ENCODE results near the gene ADAMTS2.

The ADAMTS2 gene

GRCh38 chr5:179310439-179311090 is 34.7 kb downstream of the ADAMTS2 start:
- H3K27me3 ChIP-seq (ENCODE audit: control insufficient read depth, insufficient read depth, low read length): no peaks in the 10 kb centered on the region
- no peak overlapping the region for H3K4me3 ChIP-seq (ENCODE audit: low read length)
- no peaks in the 10 kb centered on the region for H3K4me1 ChIP-seq (ENCODE audit: control insufficient read depth, low read depth, low read length)
- no peak overlapping the region for H3K27ac ChIP-seq (ENCODE audit: low read length)
- H3K9me3 ChIP-seq (ENCODE audit: control insufficient read depth, low read depth, low read length): no peaks in the 10 kb centered on the region
- no peak overlapping the region for H3K9ac ChIP-seq (ENCODE audit: low read length)
- H3K36me3 ChIP-seq (ENCODE audit: control insufficient read depth, low read depth, low read length): no peaks in the 10 kb centered on the region

GRCh38 chr5:179309751-179310320 is 35.4 kb downstream of the ADAMTS2 start:
- H3K4me1 ChIP-seq (ENCODE audit: control insufficient read depth, low read depth, low read length): no peaks in the 10 kb centered on the region
- no peak overlapping the region for H3K9ac ChIP-seq (ENCODE audit: low read length)
- H3K27me3 ChIP-seq (ENCODE audit: control insufficient read depth, insufficient read depth, low read length): no peaks in the 10 kb centered on the region
- H3K27ac ChIP-seq (ENCODE audit: low read length): no peak overlapping the region
- no peaks in the 10 kb centered on the region for H3K9me3 ChIP-seq (ENCODE audit: control insufficient read depth, low read depth, low read length)
- H3K36me3 ChIP-seq (ENCODE audit: control insufficient read depth, low read depth, low read length): no peaks in the 10 kb centered on the region
- no peak overlapping the region for H3K4me3 ChIP-seq (ENCODE audit: low read length)

DNA sequence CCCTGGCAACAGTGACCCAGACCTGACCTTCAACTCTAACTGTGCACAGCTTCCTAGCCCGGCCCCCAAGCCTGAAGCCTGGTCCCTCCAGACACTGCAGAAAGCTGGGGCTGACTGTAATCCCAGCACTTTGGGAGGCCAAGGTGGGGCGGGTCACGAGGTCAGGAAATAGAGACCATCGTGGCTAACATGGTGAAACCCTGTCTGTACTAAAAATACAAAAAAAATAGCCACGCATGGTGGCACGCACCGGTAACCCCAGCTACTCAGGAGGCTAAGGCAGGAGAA is 35.9 kb downstream of the ADAMTS2 start:
- Histone ChIP-seq H3K27ac (ENCODE audit: low read length) (no peak overlapping the region), H3K9ac (ENCODE audit: low read length) (no peak overlapping the region), H3K4me1 (ENCODE audit: control insufficient read depth, low read depth, low read length) (no peaks in the 10 kb centered on the region), H3K9me3 (ENCODE audit: control insufficient read depth, low read depth, low read length) (no peaks in the 10 kb centered on the region), H3K27me3 (ENCODE audit: control insufficient read depth, insufficient read depth, low read length) (no peaks in the 10 kb centered on the region), H3K4me3 (ENCODE audit: low read length) (no peak overlapping the region), H3K36me3 (ENCODE audit: control insufficient read depth, low read depth, low read length) (no peaks in the 10 kb centered on the region)

GRCh38 chr5:179308563-179309382 is 36.5 kb downstream of the ADAMTS2 start:
- Histone ChIP-seq H3K4me1 (ENCODE audit: control insufficient read depth, low read depth, low read length) (no peaks in the 10 kb centered on the region), H3K36me3 (ENCODE audit: control insufficient read depth, low read depth, low read length) (no peaks in the 10 kb centered on the region), H3K9ac (ENCODE audit: low read length) (no peak overlapping the region), H3K4me3 (ENCODE audit: low read length) (no peak overlapping the region), H3K27me3 (ENCODE audit: control insufficient read depth, insufficient read depth, low read length) (no peaks in the 10 kb centered on the region), H3K9me3 (ENCODE audit: control insufficient read depth, low read depth, low read length) (no peaks in the 10 kb centered on the region), H3K27ac (ENCODE audit: low read length) (no peak overlapping the region)

- H3K27ac ChIP-seq (ENCODE audit: low read length): no peak overlapping the region
- no peak overlapping the region for H3K9ac ChIP-seq (ENCODE audit: low read length)
- no peak overlapping the region for H3K4me3 ChIP-seq (ENCODE audit: low read length)
- no peaks in the 10 kb centered on the region for H3K36me3 ChIP-seq (ENCODE audit: control insufficient read depth, low read depth, low read length)
- H3K9me3 ChIP-seq (ENCODE audit: control insufficient read depth, low read depth, low read length): no peaks in the 10 kb centered on the region
- no peaks in the 10 kb centered on the region for H3K27me3 ChIP-seq (ENCODE audit: control insufficient read depth, insufficient read depth, low read length)
- H3K4me1 ChIP-seq (ENCODE audit: control insufficient read depth, low read depth, low read length): no peaks in the 10 kb centered on the region
Measured at GRCh38 chr5:179307931-179308471, 37.3 kb downstream of the ADAMTS2 start.

DNA sequence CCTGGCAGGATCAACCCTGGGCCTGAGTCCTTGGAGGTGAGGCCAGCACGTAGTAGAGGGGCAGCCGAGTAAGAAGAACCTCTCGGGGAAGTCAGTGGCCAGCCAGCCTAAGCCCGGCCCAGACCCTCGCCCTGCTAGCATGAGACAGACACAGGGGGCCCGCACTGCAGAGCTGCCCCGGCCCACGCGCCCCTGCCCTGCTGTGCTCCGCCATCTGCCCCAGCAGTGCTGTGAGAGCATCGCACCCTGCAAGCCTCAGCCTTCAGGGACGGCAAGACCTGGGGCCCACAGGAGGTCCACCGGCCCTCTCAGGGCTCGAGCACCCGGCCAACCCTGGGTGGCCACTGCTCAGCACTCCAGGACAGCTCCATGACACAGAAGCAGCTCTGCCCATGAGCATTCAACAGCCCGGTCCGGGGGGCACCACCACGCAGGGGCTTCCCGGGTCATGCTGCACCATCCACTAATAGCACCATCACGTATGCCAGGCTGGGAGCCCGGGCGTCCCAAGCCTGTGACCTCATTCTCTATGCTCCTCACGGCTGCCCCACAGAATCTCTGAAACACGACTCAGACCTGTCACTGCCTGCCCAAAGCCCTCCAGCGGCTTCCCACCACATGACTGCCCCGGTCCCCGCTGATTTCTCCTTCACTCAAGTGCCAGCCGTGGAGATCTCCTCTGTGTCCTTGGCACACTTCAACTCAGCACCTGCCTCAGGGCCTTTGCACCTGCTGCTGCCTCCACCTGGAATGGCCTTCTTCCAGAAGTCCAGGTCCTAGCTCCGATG is 38.1 kb downstream of the ADAMTS2 start:
- H3K27ac ChIP-seq (ENCODE audit: low read length): no peak overlapping the region
- no peaks in the 10 kb centered on the region for H3K27me3 ChIP-seq (ENCODE audit: control insufficient read depth, insufficient read depth, low read length)
- H3K4me3 ChIP-seq (ENCODE audit: low read length): no peak overlapping the region
- H3K36me3 ChIP-seq (ENCODE audit: control insufficient read depth, low read depth, low read length): no peaks in the 10 kb centered on the region
- no peak overlapping the region for H3K9ac ChIP-seq (ENCODE audit: low read length)
- H3K4me1 ChIP-seq (ENCODE audit: control insufficient read depth, low read depth, low read length): no peaks in the 10 kb centered on the region
- H3K9me3 ChIP-seq (ENCODE audit: control insufficient read depth, low read depth, low read length): no peaks in the 10 kb centered on the region

- Histone ChIP-seq H3K27me3 (ENCODE audit: control insufficient read depth, insufficient read depth, low read length) (no peaks in the 10 kb centered on the region), H3K36me3 (ENCODE audit: control insufficient read depth, low read depth, low read length) (no peaks in the 10 kb centered on the region), H3K9ac (ENCODE audit: low read length) (no peak overlapping the region), H3K27ac (ENCODE audit: low read length) (no peak overlapping the region), H3K4me3 (ENCODE audit: low read length) (no peak overlapping the region), H3K4me1 (ENCODE audit: control insufficient read depth, low read depth, low read length) (no peaks in the 10 kb centered on the region), H3K9me3 (ENCODE audit: control insufficient read depth, low read depth, low read length) (no peaks in the 10 kb centered on the region)
Measured at GRCh38 chr5:179306191-179307012, 38.9 kb downstream of the ADAMTS2 start.

- no peak overlapping the region for H3K9ac ChIP-seq (ENCODE audit: low read length)
- H3K4me3 ChIP-seq (ENCODE audit: low read length): no peak overlapping the region
- no peaks in the 10 kb centered on the region for H3K27me3 ChIP-seq (ENCODE audit: control insufficient read depth, insufficient read depth, low read length)
- H3K36me3 ChIP-seq (ENCODE audit: control insufficient read depth, low read depth, low read length): no peaks in the 10 kb centered on the region
- H3K27ac ChIP-seq (ENCODE audit: low read length): no peak overlapping the region
- no peaks in the 10 kb centered on the region for H3K9me3 ChIP-seq (ENCODE audit: control insufficient read depth, low read depth, low read length)
- H3K4me1 ChIP-seq (ENCODE audit: control insufficient read depth, low read depth, low read length): no peaks in the 10 kb centered on the region
Measured at GRCh38 chr5:179304871-179305270, 40.4 kb downstream of the ADAMTS2 start.

GRCh38 chr5:179304466-179304865 is 40.8 kb downstream of the ADAMTS2 start:
- Histone ChIP-seq H3K4me1 (ENCODE audit: control insufficient read depth, low read depth, low read length) (no peaks in the 10 kb centered on the region), H3K36me3 (ENCODE audit: control insufficient read depth, low read depth, low read length) (no peaks in the 10 kb centered on the region), H3K27me3 (ENCODE audit: control insufficient read depth, insufficient read depth, low read length) (no peaks in the 10 kb centered on the region), H3K9me3 (ENCODE audit: control insufficient read depth, low read depth, low read length) (no peaks in the 10 kb centered on the region), H3K27ac (ENCODE audit: low read length) (no peak overlapping the region), H3K4me3 (ENCODE audit: low read length) (no peak overlapping the region), H3K9ac (ENCODE audit: low read length) (no peak overlapping the region)

- Histone ChIP-seq H3K9ac (ENCODE audit: low read length) (no peak overlapping the region), H3K36me3 (ENCODE audit: control insufficient read depth, low read depth, low read length) (no peaks in the 10 kb centered on the region), H3K4me3 (ENCODE audit: low read length) (no peak overlapping the region), H3K9me3 (ENCODE audit: control insufficient read depth, low read depth, low read length) (no peaks in the 10 kb centered on the region), H3K4me1 (ENCODE audit: control insufficient read depth, low read depth, low read length) (no peaks in the 10 kb centered on the region), H3K27ac (ENCODE audit: low read length) (no peak overlapping the region), H3K27me3 (ENCODE audit: control insufficient read depth, insufficient read depth, low read length) (no peaks in the 10 kb centered on the region)
Measured at GRCh38 chr5:179303451-179304200, 41.6 kb downstream of the ADAMTS2 start.

All from iPS-18a (cell line).